Osteocyte (in vitro differentiated cells): ENCODE data around the gene PLEKHN1. TPM values are rescaled to one million over a fixed set of nuclear protein-coding genes. Genes with fewer than 3 reads are reported as not detected.

Experiments used
- DNase-seq: peaks from one replicate; pipeline ENCODE4 v3.0.0; 2021; ENCODE audit warnings: mixed read lengths; ENCODE audit not compliant: unreplicated experiment; ENCODE audit errors: extremely low spot score
- H3K27ac Mint-ChIP-seq: one replicate; pipeline ENCODE4 v1.8.0; 2021; ENCODE audit warnings: mild to moderate bottlenecking, mixed read lengths; ENCODE audit not compliant: unreplicated experiment
- H3K27me3 Mint-ChIP-seq: one replicate; pipeline ENCODE4 v1.8.0; 2021; ENCODE audit warnings: mixed read lengths; ENCODE audit not compliant: unreplicated experiment
- H3K36me3 Mint-ChIP-seq: one replicate; pipeline ENCODE4 v1.8.0; 2021; ENCODE audit warnings: mixed read lengths; ENCODE audit not compliant: unreplicated experiment
- H3K4me1 Mint-ChIP-seq: one replicate; pipeline ENCODE4 v1.8.0; 2021; ENCODE audit warnings: mixed read lengths; ENCODE audit not compliant: unreplicated experiment
- H3K4me3 Mint-ChIP-seq: one replicate; pipeline ENCODE4 v1.8.0; 2021; ENCODE audit warnings: mild to moderate bottlenecking, moderate library complexity, mixed read lengths; ENCODE audit not compliant: unreplicated experiment
- H3K9me3 Mint-ChIP-seq: one replicate; pipeline ENCODE4 v1.8.0; 2021; ENCODE audit warnings: mixed read lengths; ENCODE audit not compliant: unreplicated experiment
- CTCF ChIP-seq: fragments of 200-600 bp; sonication (generic); IDR thresholded peaks from 2 replicates; pipeline ENCODE4 v1.5.0; 2021; ENCODE audit warnings: antibody characterized with exemption, mild to moderate bottlenecking, moderate library complexity
- total RNA-seq: library from RNA; stranded (reverse); gene quantifications from 2 replicates; pipeline ENCODE4 v1.2.1, GENCODE V29; 2021

The PLEKHN1 gene
- total RNA-seq, 1 donor from 2014 or later, result 0.21 TPM

- TF ChIP-seq CTCF, result no peak
- H3K36me3 Mint-ChIP-seq, result peaks cover 10% of the 10 kb centered on the region
- H3K27me3 Mint-ChIP-seq, result no peaks in the 10 kb centered on the region
- no peaks in the 10 kb centered on the region for H3K9me3 Mint-ChIP-seq
- peak overlapping the region; percentile 73 for H3K4me3 Mint-ChIP-seq
- no peak for DNase-seq
- H3K4me1 Mint-ChIP-seq, result peaks cover 13% of the 10 kb centered on the region
- peak overlapping the region; percentile 62 for H3K27ac Mint-ChIP-seq
These were observed 6.4 kb upstream of the PLEKHN1 start for GRCh38 chr1:959731-960362.

GRCh38 chr1:960363-961131 is 5.7 kb upstream of the PLEKHN1 start, which contains the start of gene KLHL17:
Gene KLHL17, plus strand, starts transcription at chr1:960584. Its CDS starts 110 bp downstream, at chr1:960694.
- no peak for TF ChIP-seq CTCF
- H3K36me3 Mint-ChIP-seq, result peaks cover 4% of the 10 kb centered on the region
- H3K9me3 Mint-ChIP-seq, result no peaks in the 10 kb centered on the region
- peak; percentile 90 for DNase-seq
- peak within 1 kb of the TSS; percentile 62 for H3K27ac Mint-ChIP-seq
- H3K27me3 Mint-ChIP-seq, result no peaks in the 10 kb centered on the region
- H3K4me3 Mint-ChIP-seq, result peak within 1 kb of the TSS; percentile 73
- H3K4me1 Mint-ChIP-seq, result peaks cover 13% of the 10 kb centered on the region

- Mint-ChIP-seq H3K27ac (no peak overlapping the region), H3K27me3 (no peaks in the 10 kb centered on the region), H3K4me3 (peak overlapping the region; percentile 32), H3K9me3 (no peaks in the 10 kb centered on the region), H3K4me1 (peaks cover 13% of the 10 kb centered on the region), H3K36me3 (peaks cover 4% of the 10 kb centered on the region)
- no peak for TF ChIP-seq CTCF
- DNase-seq, result no peak
These were observed 5.1 kb upstream of the PLEKHN1 start for GRCh38 chr1:961132-961669.

- Mint-ChIP-seq H3K9me3 (no peaks in the 10 kb centered on the region), H3K4me1 (peaks cover 8% of the 10 kb centered on the region), H3K4me3 (peak overlapping the region; percentile 57), H3K36me3 (peaks cover 2% of the 10 kb centered on the region), H3K27ac (no peak overlapping the region), H3K27me3 (no peaks in the 10 kb centered on the region)
- no peak for TF ChIP-seq CTCF
- no peak for DNase-seq
These were observed 3.6 kb upstream of the PLEKHN1 start for GRCh38 chr1:962381-963300.
